ENCODE results near the gene CDH4. TPM values are rescaled to one million over a fixed set of nuclear protein-coding genes. Genes with fewer than 3 reads are reported as not detected.
"Not testable (repeated sequence)": the region's sequence is repeated elsewhere in the genome, so short reads cannot be mapped to it uniquely, and the experiment has no call there.

CDH4 gene
- total RNA-seq, 1 donor from 2014 or later, result 39.7 TPM

GRCh38 chr20:61968932-61969331 lies 716.9 kb downstream of the CDH4 start:
- H3K4me3 ChIP-seq (ENCODE audit: low read depth, low read length), result no peak overlapping the region
- no peak for TF ChIP-seq CTCF (IDR thresholded peaks at IDR 0.05; ENCODE audit: insufficient read depth, low read length, poor library complexity, severe bottlenecking)
- DNase-seq (ENCODE audit: low read depth), result no peak
- no peaks in the 10 kb centered on the region for H3K36me3 ChIP-seq (ENCODE audit: control insufficient read depth, insufficient read depth, low read length)
- peaks cover 37% of the 10 kb centered on the region for H3K27me3 ChIP-seq (ENCODE audit: control insufficient read depth, insufficient read depth, low read length)

GRCh38 chr20:61969806-61970205 lies 717.7 kb downstream of the CDH4 start:
- Histone ChIP-seq H3K4me3 (ENCODE audit: low read depth, low read length) (no peak overlapping the region), H3K27me3 (ENCODE audit: control insufficient read depth, insufficient read depth, low read length) (peaks cover 32% of the 10 kb centered on the region), H3K36me3 (ENCODE audit: control insufficient read depth, insufficient read depth, low read length) (no peaks in the 10 kb centered on the region)
- DNase-seq (ENCODE audit: low read depth), result no peak
- TF ChIP-seq CTCF (IDR thresholded peaks at IDR 0.05; ENCODE audit: insufficient read depth, low read length, poor library complexity, severe bottlenecking), result no peak

- no peaks in the 10 kb centered on the region for H3K36me3 ChIP-seq (ENCODE audit: control insufficient read depth, insufficient read depth, low read length)
- H3K4me3 ChIP-seq (ENCODE audit: low read depth, low read length), result no peak overlapping the region
- DNase-seq (ENCODE audit: low read depth), result no peak
- TF ChIP-seq CTCF (IDR thresholded peaks at IDR 0.05; ENCODE audit: insufficient read depth, low read length, poor library complexity, severe bottlenecking), result no peak
- H3K27me3 ChIP-seq (ENCODE audit: control insufficient read depth, insufficient read depth, low read length), result peaks cover 26% of the 10 kb centered on the region
Observed at GRCh38 chr20:61970357-61970756, 718.3 kb downstream of the CDH4 start.

- not testable (repeated sequence) for H3K4me3 ChIP-seq (ENCODE audit: low read depth, low read length); H3K36me3 ChIP-seq (ENCODE audit: control insufficient read depth, insufficient read depth, low read length); DNase-seq (ENCODE audit: low read depth)
- H3K27me3 ChIP-seq (ENCODE audit: control insufficient read depth, insufficient read depth, low read length), result peaks cover 14% of the 10 kb centered on the region
Observed at GRCh38 chr20:61971595-61971994, 719.5 kb downstream of the CDH4 start.

GRCh38 chr20:61972636-61973508 lies 720.8 kb downstream of the CDH4 start:
- H3K36me3 ChIP-seq (ENCODE audit: control insufficient read depth, insufficient read depth, low read length), result no peaks in the 10 kb centered on the region
- H3K27me3 ChIP-seq (ENCODE audit: control insufficient read depth, insufficient read depth, low read length), result peaks cover 8% of the 10 kb centered on the region
- no peak for TF ChIP-seq CTCF (IDR thresholded peaks at IDR 0.05; ENCODE audit: insufficient read depth, low read length, poor library complexity, severe bottlenecking)
- H3K4me3 ChIP-seq (ENCODE audit: low read depth, low read length), result no peak overlapping the region
- DNase-seq (ENCODE audit: low read depth), result no peak

- DNase-seq (ENCODE audit: low read depth), result no peak
- Histone ChIP-seq H3K4me3 (ENCODE audit: low read depth, low read length) (no peak overlapping the region), H3K36me3 (ENCODE audit: control insufficient read depth, insufficient read depth, low read length) (no peaks in the 10 kb centered on the region), H3K27me3 (ENCODE audit: control insufficient read depth, insufficient read depth, low read length) (peaks cover 4% of the 10 kb centered on the region)
- TF ChIP-seq CTCF (IDR thresholded peaks at IDR 0.05; ENCODE audit: insufficient read depth, low read length, poor library complexity, severe bottlenecking), result no peak
Observed at GRCh38 chr20:61973515-61974356, 721.7 kb downstream of the CDH4 start.
